Sigmoid colon (tissue), 7 donors: ENCODE results near the gene DOK6. TPM values are rescaled to one million over a fixed set of nuclear protein-coding genes. Genes with fewer than 3 reads are reported as not detected.

Experiments
- DNase-seq: peaks from one replicate; pipeline ENCODE4 v3.0.0-alpha.2; 2019
- H3K27ac ChIP-seq, 4 donors: fragments of 200-600 bp; sonication (generic); one replicate each; pipeline ENCODE4 v1.5.1; 2016 to 2019; ENCODE audit warnings: mild to moderate bottlenecking in 1 of 4
- H3K27me3 ChIP-seq, 3 donors: fragments of 200-600 bp; sonication (generic); one replicate each; pipeline ENCODE4 v1.5.1; 2019; ENCODE audit warnings: mild to moderate bottlenecking in 1 of 3
- H3K36me3 ChIP-seq, 4 donors: fragments of 200-600 bp; sonication (generic); one replicate each; pipeline ENCODE4 v1.5.1; 2016 to 2019
- H3K4me1 ChIP-seq, 4 donors: fragments of 200-600 bp; sonication (generic); one replicate each; pipeline ENCODE4 v1.5.1; 2017 to 2019
- H3K4me3 ChIP-seq, 4 donors: fragments of 200-600 bp; sonication (generic); one replicate each; pipeline ENCODE4 v1.5.1; 2017 to 2019; ENCODE audit warnings: mild to moderate bottlenecking in 2 of 4, moderate library complexity in 1 of 4
- H3K9me3 ChIP-seq, 4 donors: fragments of 200-600 bp in 3 of 4; sonication (generic) in 3 of 4; one replicate each; pipeline versions ENCODE4 v1.5.1 to v1.6.1; 2013 to 2019
- CTCF ChIP-seq, 4 experiments: fragments of 450-650 bp in 3 of 4; fragments of 200-600 bp in 1 of 4; IDR thresholded peaks; one replicate each; pipeline ENCODE4 v1.5.1; 2016 to 2019; ENCODE audit warnings: antibody characterized with exemption in 4 of 4, mild to moderate bottlenecking in 3 of 4, moderate library complexity in 2 of 4
- EP300 ChIP-seq, 4 donors: sonication (generic); formaldehyde crosslinking; IDR thresholded peaks; one replicate each; pipeline ENCODE4 v1.6.1; 2017; ENCODE audit warnings: antibody characterized with exemption in 4 of 4
- POLR2A ChIP-seq, 2 donors: fragments of 450-650 bp; IDR thresholded peaks; one replicate each; pipeline ENCODE4 v1.6.1; 2016; ENCODE audit warnings: antibody characterized with exemption in 2 of 2, mild to moderate bottlenecking in 2 of 2, moderate library complexity in 2 of 2
- POLR2AphosphoS5 ChIP-seq, 4 donors: sonication (generic); formaldehyde crosslinking; IDR thresholded peaks; one replicate each; pipeline ENCODE4 v1.6.1; 2017; ENCODE audit warnings: antibody characterized with exemption in 4 of 4
- WGBS, 2 donors: extraction: QIAGEN DNeasy Blood & Tissue Kit; methylation state at CpG; one replicate each; pipeline ENCODE4 v1.1.7; 2013; 5-methylcytosine and 5-hydroxymethylcytosine counted together
- intact Hi-C: fragments of 100-400 bp; cut with DNase I; formaldehyde crosslinking; loops from one replicate; pipeline ENCODE4 v1.15.1; 2023
- polyA plus RNA-seq, 3 donors: library from polyadenylated mRNA; stranded (reverse); fragments of 200-250 nt; gene quantifications; one replicate each; pipeline ENCODE4 v1.2.3, GENCODE V29; 2013
- total RNA-seq, 4 donors: library from RNA; depleted of rRNA; stranded (reverse); fragments of >200 nt; gene quantifications; one replicate each; pipeline ENCODE4 v1.1.0, GENCODE V29; 2016
- donor health status: healthy with polysubstance abuse.
- donor health status: Bipolar disorder and iron deficiency.
- donor health status: healthy.

DOK6 gene
- total and polyA plus RNA-seq, 7 donors, result under 0.01 to 1.9 (median 0.95) TPM

- 67 to 75% methylated on average over 5 of the region's 5 CpGs for WGBS, 2 donors
- Histone ChIP-seq H3K4me1 (peaks cover 0 to 7% (median 0%) of the 10 kb centered on the region in 4 donors), H3K36me3 (no peaks in the 10 kb centered on the region), H3K9me3 (no peaks in the 10 kb centered on the region), H3K27me3 (no peaks in the 10 kb centered on the region), H3K4me3 (no peak overlapping the region), H3K27ac (no peak overlapping the region)
- intact Hi-C loops, result no loop called here
- no peak for DNase-seq
- TF ChIP-seq CTCF (IDR thresholded peaks at IDR 0.05), result no peak
- TF ChIP-seq POLR2A (IDR thresholded peaks at IDR 0.05), result no peak
- no peak for TF ChIP-seq EP300 (IDR thresholded peaks at IDR 0.05)
- no peak for TF ChIP-seq POLR2AphosphoS5 (IDR thresholded peaks at IDR 0.05)
These were observed 94.7 kb downstream of the DOK6 start for GRCh38 chr18:69495338-69495737.

- TF ChIP-seq POLR2AphosphoS5 (IDR thresholded peaks at IDR 0.05) (no peak), POLR2A (IDR thresholded peaks at IDR 0.05) (no peak), CTCF (IDR thresholded peaks at IDR 0.05) (no peak), EP300 (IDR thresholded peaks at IDR 0.05) (no peak)
- H3K4me1 ChIP-seq, result peaks cover 0 to 4% (median 0%) of the 10 kb centered on the region in 4 donors
- no peaks in the 10 kb centered on the region for H3K27me3 ChIP-seq
- intact Hi-C loops, result no loop called here
- DNase-seq, result no peak
- WGBS, 2 donors, result 86 to 88% methylated on average over 20 of the region's 20 CpGs
- H3K36me3 ChIP-seq, result no peaks in the 10 kb centered on the region
- H3K27ac ChIP-seq, result no peak overlapping the region
- H3K9me3 ChIP-seq, result no peaks in the 10 kb centered on the region
- H3K4me3 ChIP-seq, result no peak overlapping the region
These were observed 95.3 kb downstream of the DOK6 start for GRCh38 chr18:69495841-69496533.

- Histone ChIP-seq H3K4me3 (no peak overlapping the region), H3K36me3 (no peaks in the 10 kb centered on the region), H3K4me1 (no peaks in the 10 kb centered on the region), H3K27ac (no peak overlapping the region), H3K27me3 (no peaks in the 10 kb centered on the region), H3K9me3 (no peaks in the 10 kb centered on the region)
- intact Hi-C loops, result no loop called here
- WGBS, 2 donors, result 93 to 96% methylated on average over 1 of the region's 1 CpG
- no peak for TF ChIP-seq POLR2A (IDR thresholded peaks at IDR 0.05)
- no peak for TF ChIP-seq POLR2AphosphoS5 (IDR thresholded peaks at IDR 0.05)
- no peak for TF ChIP-seq EP300 (IDR thresholded peaks at IDR 0.05)
- no peak for TF ChIP-seq CTCF (IDR thresholded peaks at IDR 0.05)
- no peak for DNase-seq
These were observed 118.3 kb downstream of the DOK6 start for GRCh38 chr18:69518989-69519388.

- H3K27ac ChIP-seq, result no peak overlapping the region
- WGBS, 2 donors, result 74 to 86% methylated on average over 3 of the region's 3 CpGs
- H3K4me3 ChIP-seq, result no peak overlapping the region
- intact Hi-C loops, result no loop called here
- no peaks in the 10 kb centered on the region for H3K36me3 ChIP-seq
- no peaks in the 10 kb centered on the region for H3K4me1 ChIP-seq
- no peak for TF ChIP-seq POLR2A (IDR thresholded peaks at IDR 0.05)
- no peak for TF ChIP-seq CTCF (IDR thresholded peaks at IDR 0.05)
- TF ChIP-seq EP300 (IDR thresholded peaks at IDR 0.05), result no peak
- no peak for TF ChIP-seq POLR2AphosphoS5 (IDR thresholded peaks at IDR 0.05)
- H3K9me3 ChIP-seq, result no peaks in the 10 kb centered on the region
- H3K27me3 ChIP-seq, result no peaks in the 10 kb centered on the region
- no peak for DNase-seq
These were observed 122.9 kb downstream of the DOK6 start for GRCh38 chr18:69523582-69523981.

GRCh38 chr18:69528435-69528834 is 127.7 kb downstream of the DOK6 start:
- Histone ChIP-seq H3K27ac (no peak overlapping the region), H3K36me3 (no peaks in the 10 kb centered on the region), H3K9me3 (no peaks in the 10 kb centered on the region), H3K27me3 (no peaks in the 10 kb centered on the region), H3K4me1 (no peaks in the 10 kb centered on the region), H3K4me3 (no peak overlapping the region)
- intact Hi-C loops, result no loop called here
- WGBS, 2 donors, result 83 to 86% methylated on average over 3 of the region's 3 CpGs
- no peak for DNase-seq
- TF ChIP-seq POLR2AphosphoS5 (IDR thresholded peaks at IDR 0.05), result no peak
- TF ChIP-seq POLR2A (IDR thresholded peaks at IDR 0.05), result no peak
- no peak for TF ChIP-seq CTCF (IDR thresholded peaks at IDR 0.05)
- TF ChIP-seq EP300 (IDR thresholded peaks at IDR 0.05), result no peak
